HG03108 (cell line): ENCODE measurements around the gene SPEF1.

Experiments
- ATAC-seq: cut with Tn5 transposase; IDR thresholded peaks from one replicate; pipeline ENCODE4 v1.9.1; 2021; ENCODE audit warnings: moderate library complexity; ENCODE audit not compliant: unreplicated experiment

The SPEF1 gene

DNA sequence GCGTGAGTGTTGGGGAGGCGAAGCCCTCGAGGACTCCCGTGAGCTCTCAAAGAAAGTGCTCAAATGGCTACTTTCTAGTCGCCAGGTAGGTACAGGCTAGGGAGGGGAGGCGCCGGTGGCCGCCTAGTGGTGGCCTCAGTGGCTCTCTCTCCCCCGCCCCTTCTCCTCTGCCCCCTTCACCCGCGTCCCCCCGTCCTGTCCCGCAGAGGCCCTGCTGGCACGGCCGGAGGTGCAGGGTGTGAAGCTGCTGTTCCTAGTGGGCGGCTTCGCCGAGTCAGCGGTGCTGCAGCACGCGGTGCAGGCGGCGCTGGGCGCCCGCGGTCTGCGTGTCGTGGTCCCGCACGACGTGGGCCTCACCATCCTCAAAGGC is 30.0 kb downstream of the SPEF1 start:
- no peak for ATAC-seq

DNA sequence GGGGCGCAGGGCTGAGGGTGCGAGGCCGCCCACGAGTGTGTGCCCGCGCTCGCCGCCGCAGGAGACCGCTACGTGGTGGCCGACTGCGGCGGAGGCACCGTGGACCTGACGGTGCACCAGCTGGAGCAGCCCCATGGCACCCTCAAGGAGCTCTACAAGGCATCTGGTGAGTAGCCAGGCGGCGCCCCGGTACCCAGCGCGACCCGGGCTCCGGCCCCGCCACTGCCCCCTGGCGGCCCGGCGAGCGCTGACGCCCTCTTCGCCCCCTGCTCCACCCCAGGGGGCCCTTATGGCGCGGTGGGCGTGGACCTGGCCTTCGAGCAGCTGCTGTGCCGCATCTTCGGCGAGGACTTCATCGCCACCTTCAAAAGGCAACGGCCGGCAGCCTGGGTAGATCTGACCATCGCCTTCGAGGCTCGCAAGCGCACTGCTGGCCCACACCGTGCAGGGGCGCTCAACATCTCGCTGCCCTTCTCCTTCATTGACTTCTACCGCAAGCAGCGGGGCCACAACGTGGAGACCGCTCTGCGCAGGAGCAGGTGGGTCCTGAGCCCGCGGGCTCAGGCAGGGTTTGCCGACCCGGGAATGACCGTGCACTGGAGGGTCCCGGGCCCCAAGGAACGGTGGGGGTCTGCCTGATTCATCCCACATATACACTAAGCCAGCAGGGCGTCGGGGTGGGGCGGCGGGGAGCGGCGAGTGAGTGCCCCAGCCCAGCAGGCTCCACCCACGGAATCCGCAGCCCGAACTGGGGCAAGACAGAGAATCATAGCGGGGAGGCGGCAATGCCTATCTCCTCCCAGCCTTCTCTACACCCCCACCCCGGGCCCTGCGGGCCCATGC is 31.3 kb downstream of the SPEF1 start:
- ATAC-seq, result no peak

DNA sequence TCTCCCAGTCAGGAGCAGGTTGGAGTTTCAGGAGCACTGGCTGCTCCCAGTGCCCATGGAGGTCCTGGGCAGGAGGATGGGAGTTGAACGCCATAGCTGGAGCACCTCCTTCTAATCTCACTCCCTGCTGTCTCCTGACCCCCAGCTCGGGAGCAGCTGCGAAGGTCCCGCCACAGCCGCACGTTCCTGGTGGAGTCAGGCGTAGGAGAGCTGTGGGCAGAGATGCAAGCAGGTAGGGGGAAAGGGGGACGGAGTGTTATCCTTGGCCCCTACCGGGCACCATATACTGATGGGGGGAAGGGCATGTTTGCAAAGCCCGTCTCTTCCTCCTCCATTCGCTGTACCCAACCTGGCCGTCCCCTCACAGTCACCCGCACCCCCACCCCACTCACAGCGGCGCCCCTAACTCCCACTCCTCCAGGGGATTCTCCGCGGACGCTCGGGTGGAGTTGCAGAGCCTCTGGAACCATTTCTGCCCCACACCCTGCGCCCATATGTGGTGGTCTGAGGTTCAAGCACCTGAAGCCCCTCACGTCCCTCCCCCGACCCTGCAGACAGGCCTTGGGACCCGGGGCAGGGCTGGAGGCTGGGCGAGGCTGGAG is 32.1 kb downstream of the SPEF1 start:
- no peak for ATAC-seq

DNA sequence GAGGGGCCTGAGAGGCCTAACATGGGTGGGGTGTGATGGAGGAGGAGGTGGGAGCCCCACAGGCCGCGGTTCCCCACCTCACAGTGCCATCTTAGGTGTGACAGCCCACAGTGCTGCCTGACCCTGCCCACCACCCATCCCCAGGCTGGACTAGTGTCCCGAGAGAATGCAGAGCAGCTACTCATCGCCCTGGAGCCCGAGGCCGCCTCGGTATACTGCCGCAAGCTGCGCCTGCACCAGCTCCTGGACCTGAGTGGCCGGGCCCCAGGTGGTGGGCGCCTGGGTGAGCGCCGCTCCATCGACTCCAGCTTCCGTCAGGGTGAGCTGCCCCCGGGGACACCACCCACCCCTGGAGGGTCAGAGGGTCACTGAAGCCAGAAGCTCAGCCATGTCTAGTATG is 33.2 kb downstream of the SPEF1 start:
- no peak for ATAC-seq

DNA sequence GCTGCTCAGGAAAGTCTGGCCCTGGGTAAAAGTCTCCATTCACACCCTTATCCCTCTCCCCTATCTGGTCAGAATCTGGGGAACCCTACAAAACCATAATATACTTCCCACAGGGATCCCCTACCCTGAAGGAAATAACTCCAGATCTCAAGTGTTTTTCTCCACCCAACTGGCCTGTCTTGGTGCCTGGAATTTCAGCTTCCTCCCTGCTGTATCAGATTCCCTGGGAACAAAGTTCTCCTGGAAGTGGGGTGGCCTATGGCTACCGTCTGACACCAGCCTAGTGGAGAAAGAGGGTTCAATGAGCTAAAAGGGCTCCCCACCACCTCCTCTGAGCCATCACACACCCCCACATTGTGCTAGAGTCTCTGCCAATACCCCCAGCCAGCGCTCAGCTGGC is 33.8 kb downstream of the SPEF1 start:
- no peak for ATAC-seq

DNA sequence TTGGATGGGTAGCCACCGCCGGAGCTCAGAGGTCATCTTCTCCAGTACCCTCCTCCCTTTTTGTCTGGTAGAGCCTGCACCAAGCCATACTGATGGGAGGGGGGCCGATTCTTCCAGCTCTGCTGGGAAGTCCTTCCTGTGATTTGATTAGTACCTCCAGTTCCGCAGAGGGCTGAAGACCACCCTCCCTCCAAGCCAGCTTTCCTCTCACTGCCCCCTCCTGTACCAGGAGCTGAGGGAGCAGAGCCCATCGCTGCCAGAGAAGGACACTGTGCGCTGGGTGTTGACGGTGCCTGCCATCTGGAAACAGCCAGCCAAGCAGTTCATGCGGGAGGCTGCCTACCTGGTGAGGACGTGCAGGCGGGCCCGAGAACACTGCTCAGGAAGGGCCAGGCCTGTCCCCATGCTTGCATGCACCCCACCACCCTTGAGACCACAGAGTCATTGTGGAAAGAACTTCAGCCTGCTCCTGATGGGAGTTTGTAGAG is 35.5 kb downstream of the SPEF1 start:
- no peak for ATAC-seq

DNA sequence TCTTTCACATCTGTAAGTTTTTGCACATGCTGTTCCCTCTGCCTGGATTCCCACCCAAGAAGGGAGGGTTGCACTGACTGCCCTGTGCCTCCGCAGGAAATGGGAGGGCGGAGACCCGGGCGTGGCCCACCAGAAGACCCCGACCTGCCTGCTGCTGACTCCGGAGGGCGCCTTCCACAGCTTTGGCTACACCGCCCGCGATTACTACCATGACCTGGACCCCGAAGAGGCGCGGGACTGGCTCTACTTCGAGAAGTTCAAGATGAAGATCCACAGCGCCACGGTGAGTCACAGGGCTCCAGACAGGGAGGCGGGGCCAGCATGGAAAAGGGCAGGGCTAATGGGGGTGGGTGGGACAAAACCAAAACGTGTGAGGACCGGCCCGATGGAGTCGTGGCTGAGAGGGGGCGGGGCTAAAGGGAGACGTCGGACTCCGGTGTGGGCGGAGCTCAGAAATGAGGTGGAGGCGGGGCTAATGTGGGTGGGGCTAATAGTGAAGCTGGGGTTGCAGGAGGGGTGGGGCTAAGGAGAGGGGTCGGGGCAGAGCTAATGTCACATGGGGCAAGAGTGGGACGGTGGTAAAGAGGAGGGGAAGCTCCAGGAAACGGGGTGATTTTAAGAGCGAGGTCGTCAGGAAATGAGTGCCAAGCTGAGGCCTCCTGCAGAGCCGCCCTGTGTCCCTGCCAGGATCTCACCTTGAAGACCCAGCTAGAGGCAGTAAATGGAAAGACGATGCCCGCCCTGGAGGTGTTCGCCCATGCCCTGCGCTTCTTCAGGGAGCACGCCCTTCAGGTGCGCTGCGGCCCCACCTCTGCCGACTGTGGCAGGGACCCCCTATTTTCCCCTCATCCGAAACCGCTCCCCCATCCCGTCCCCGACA is 36.2 kb downstream of the SPEF1 start:
- ATAC-seq, result no peak

DNA sequence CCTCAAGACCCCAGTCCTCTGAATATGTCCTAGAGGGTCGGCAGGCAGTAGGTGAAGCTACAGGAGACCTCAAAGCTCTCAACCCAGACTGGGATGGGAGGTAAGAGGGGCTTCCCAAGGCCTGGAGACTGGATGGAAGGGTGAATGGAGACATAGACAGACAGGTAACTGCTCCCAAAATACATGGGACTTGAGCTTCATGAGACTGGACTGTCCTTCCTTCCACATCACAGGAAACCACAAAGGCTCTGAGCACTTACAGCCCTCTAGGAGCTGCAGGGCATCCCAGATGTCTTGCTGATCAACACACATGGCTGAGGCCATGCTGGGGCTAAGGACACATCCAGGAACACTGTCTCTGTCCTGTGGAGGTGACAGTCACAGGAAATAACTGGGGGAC is 37.2 kb downstream of the SPEF1 start:
- ATAC-seq, result no peak

DNA sequence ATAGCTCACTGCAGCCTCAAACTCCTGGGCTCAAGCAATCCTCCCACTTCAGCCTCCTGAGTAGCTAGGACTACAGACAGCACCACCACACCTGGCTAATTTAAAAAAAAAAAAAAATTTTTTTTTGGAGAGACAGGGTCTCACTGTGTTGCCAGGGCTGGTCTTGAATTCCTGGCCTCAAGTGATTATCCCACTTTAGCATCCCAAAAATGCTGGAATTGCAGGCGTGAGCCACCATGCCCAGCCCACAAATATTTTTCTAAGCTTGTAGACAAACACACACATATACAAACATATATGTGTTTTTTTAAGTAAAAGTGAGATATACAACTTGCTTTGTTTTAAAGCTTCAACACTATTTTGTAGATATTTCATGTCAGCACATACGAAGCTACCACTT is 38.0 kb downstream of the SPEF1 start:
- no peak for ATAC-seq

DNA sequence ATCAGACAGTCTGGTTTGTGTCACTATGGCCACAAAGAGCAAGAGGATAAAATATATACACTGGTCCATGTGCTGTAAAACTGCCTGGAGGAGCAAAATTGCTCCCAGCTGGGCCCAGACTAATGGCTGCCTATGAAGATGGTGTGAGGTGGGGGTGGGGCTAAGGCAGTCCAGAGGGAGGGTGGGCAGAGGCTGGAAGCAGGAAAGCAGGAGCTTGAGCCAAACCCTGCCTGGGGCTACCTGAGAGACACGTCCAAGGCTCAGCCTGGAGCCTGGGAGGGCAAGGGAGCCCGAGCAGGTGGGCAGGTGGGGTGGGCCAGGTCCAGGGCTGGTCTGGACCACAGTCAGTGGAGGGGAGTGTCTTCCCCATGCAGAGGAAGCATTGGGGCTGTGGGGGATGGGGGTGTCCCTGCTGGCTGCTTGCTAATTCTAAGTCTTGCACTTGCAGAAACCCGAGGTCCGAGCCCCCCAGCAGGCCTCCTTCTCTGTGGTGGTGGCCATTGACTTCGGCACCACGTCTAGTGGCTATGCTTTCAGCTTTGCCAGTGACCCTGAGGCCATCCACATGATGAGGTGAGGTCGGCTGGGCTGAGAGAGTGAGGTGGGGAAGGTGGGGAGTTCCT is 39.3 kb downstream of the SPEF1 start:
- ATAC-seq, result no peak

DNA sequence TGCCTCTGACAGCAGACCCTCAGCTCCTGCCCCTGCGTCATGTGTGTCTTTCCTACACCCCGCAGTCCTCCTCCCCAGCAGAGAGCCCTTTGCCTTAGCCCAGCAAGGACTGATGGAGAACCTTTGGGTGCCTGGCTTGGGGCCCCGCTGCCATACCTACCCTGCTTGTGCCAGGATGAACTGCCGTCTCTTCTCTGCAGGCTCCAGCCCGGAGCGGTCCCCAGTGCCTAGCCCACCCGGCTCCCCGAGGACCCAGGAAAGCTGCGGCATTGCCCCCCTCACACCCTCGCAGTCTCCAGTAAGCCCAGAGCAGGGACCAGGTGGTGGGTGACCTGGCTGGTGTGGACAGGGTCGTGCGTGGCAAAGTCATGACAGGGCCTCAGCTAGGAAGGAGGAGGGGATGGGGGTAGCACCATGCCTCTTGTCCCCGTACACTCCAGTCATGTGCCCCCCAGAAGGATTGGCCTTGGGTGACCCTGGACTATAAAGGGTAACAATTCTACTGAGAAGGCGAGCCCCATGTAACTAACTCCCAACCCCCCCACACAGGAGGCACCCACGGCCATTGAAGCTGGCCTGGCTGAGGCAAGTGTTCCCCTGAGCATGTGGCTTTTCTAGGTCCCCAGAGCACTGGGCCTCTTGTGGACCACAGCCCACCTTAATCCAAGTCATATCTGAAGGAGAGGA is 40.5 kb downstream of the SPEF1 start:
- no peak for ATAC-seq

DNA sequence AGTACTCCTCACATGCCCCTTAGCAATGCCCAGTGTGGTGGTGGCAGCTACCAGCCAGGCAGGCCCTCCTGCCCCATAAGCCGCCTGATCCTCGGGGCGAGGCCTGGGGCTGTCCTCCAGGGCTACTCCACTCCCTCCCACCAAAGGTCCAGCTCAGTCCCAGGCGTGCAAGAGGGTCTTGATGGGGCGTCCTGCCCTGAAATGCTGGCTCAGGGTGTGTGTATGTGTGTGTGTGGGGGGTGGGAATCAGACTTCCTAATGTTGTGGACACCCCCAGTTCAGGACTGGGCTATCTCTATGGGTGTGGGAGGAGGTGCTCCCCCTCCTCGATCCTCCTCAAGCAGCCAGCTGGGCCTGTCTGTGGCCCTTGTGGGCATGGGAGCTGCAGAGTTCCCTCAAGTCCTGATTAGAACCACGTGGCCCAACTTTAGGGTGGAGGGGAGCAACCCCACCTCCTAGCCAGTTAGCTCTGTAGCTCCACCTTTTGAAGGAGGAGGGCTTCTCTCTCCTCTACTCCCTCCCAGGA is 41.3 kb downstream of the SPEF1 start:
- no peak for ATAC-seq

DNA sequence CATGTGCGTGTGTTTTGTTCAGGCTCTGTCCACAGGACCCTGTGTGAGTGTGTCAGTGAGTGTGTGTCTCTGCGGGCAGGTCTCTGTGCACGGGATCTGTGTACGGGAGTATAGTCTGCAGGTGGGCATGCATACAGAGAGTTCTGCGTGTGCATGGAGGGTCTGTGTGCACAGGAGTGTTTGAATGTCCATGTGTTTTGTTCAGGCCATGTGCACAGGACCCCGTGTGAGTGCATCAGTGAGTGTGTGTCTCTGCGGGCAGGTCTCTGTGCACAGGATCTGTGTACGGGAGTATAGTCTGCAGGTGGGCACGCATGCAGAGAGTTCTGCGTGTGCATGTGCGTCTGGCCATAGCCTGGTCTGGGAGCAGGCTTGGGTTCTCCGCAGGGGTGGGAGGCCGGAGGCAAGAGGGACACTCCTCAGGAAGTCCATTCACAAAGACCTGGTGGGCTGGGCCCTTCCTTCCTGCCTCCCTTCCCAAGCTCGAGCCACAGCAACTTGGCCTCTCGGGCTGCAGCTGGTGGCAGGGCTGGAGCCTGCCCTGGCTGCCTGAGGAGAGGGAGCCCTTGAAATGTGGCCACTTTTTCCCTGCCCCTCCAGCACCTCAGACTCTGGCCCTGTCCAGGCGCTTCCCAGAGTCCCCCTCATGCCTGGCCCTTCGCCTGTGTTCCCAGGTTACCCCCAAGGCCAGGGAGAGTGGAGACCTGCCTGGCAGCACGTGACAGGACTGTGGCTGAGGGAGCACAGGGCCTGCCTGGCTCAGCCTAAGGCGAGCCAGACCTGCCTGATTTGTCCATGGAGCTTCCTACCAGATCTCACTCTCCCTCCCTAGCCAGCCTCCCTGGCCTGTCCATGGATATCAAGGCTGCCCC is 42.0 kb downstream of the SPEF1 start:
- ATAC-seq, result no peak

DNA sequence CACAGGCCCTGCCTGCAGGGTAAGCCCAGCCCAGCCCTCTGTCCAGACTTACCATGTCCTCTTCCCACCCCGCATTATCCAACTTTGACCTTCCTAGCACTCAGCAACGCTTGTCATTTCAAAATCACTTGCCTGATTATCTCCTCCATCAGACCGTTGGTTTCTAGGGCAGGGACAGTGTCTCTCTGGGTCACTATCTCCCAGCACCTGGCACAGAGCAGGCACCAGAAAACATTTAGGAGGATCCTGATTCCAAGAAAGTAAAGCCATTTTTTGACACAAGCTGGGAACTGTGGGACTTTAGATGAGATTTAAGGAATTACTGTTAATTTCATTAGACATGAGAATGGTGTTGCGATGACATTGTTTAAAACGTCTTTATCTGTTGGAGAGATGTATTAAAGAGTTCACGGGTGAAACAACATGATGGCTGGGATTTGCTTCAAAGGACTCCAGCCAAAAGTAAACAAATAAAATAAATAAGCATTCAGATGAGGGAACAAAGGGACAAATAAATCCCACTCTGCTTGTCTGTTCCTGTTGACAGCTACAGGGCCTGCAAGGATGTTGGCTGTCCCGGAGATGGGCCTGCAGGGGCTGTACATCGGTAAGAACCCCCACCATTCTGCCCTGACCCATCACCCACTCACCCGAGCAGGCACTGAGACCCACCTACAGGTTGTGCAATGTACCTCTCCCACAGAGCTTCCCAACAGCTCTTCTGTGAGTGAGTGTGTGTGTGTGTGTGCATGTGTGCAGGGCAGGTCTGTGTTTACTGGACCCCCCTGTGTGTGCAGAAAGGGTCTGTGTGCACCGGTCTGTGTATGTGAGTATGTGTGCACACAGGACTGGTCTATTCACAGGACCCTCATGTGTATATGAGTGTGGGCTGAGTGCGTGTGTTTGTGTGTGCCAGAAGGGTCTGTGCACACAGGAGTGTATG is 42.9 kb downstream of the SPEF1 start:
- ATAC-seq, result no peak

DNA sequence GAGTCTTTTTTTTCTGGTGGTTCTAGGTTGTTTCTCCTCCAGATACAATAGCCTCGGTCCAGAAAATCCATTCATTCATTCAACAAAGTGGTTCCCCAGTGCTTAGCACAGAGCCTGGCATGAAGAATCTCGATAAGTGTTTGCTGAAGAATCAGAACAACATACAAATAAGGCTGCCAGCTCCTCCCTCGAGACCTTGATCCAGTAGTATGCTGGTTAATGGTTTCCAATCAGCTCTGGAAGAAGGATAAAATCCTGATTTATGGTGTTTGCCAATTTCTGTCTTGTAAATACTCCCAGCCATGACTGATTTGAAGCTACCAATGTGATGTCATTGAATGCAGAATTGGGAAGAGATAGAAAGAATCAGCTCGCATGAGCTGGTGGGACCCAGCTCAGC is 45.5 kb downstream of the SPEF1 start:
- no peak for ATAC-seq

DNA sequence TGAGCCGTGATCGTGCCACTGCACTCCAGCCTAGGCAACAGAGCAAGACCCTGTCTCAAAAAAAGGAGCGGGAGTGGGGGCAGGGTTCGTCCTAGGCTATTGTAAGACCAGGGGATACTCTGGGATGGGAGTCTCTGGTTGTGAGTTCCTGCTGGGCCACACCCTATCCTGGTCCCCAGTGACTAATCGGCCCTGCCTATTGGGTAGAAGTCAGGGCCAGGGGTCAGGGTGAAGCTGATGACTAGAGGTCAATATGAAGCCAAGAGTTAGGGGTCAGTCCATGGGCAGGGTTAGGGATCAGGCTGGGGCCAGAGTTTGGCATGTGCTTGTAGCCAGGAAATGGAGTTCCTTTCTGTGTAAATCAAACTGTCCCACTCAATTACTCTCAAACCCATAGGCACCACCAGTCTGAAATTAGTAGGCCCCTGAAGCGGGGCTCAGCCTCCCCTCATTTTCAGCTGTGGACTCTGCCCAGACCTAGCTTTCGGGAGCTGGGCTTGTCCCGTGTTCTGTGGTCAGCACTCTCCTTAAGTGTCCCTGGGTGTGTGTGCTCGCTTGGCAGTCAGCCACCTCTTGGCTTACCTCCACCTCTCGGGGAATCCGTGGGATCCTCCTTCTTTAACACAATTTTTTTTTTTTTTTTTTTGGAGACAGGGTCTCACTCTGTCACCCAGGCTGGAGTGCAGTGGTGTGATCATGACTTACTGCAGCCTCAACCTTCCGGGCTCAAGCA is 47.0 kb downstream of the SPEF1 start:
- ATAC-seq, result no peak

DNA sequence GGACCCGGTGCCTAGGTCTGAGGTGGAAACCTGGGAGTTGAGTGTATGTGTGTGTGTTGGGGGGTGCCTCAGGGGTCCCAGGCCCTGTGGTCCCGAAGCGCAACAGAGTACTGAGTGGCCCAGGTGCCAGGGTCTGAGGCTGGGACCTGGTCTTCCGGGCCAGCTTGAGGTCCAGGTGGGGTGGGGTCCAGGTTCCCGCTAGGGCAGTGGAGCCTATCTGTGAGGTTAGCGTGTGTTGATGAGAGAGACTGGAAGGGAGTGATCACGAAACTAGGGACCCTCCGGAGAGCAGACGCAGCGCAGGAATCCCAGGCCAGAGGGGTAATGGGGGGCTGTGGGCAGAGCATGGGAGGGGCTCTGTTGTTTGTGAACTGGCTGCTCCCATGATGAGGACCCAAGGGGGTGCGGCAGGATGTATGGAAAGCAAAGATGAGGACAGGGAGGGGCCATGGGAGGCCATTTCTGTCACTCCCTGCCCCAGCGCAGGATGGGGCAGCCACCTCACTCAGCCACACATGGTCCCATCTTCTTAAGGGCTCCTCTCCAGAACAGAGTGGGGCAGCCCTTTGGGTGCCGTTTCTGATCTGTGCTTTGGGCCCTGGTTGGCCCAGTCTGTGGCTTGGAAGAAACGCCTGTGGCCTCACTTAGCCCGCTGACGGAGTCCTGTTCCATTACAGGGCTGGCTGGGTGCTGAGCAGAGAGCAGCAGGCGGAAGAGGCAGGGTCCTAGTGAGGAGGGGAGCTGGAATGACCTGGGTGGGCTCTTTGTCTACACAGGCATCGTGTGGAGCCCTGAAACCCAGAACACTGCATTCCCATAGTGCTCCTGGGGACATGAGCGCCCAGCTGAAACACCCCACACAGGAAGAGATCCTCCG is 47.9 kb downstream of the SPEF1 start:
- no peak for ATAC-seq
